DOHH2 (cell line): ENCODE measurements around the gene STT3B.

ENCODE experiments used
- H3F3A ChIP-seq: fragments of 200-600 bp; sonication (generic), shearing (Covaris generic); 2 replicates; pipeline ENCODE4 v1.6.0; 2016; ENCODE audit warnings: antibody characterized with exemption, mild to moderate bottlenecking; ENCODE audit not compliant: control insufficient read depth, insufficient read depth
- H3K27ac ChIP-seq: fragments of 200-600 bp; sonication (generic); 2 replicates; pipeline ENCODE4 v1.5.1; 2014; ENCODE audit warnings: low read depth, mild to moderate bottlenecking, low read length, moderate library complexity
- H3K27me3 ChIP-seq: fragments of 200-600 bp; sonication (generic); 2 replicates; pipeline ENCODE4 v1.6.1; 2014; ENCODE audit warnings: mild to moderate bottlenecking, low read length, mixed read lengths; ENCODE audit not compliant: control insufficient read depth
- H3K36me3 ChIP-seq: fragments of 200-600 bp; sonication (generic); 2 replicates; pipeline ENCODE4 v1.6.1; 2014; ENCODE audit warnings: mild to moderate bottlenecking, low read length, moderate library complexity, mixed read lengths; ENCODE audit not compliant: control insufficient read depth
- H3K4me1 ChIP-seq: fragments of 200-600 bp; sonication (generic); 2 replicates; pipeline ENCODE4 v1.6.1; 2014; ENCODE audit warnings: mild to moderate bottlenecking, low read length, mixed read lengths; ENCODE audit not compliant: control insufficient read depth
- H3K4me2 ChIP-seq: fragments of 200-600 bp; sonication (generic); 2 replicates; pipeline ENCODE4 v1.6.0; 2014; ENCODE audit warnings: mild to moderate bottlenecking, low read length, moderate library complexity
- H3K4me3 ChIP-seq: fragments of 200-600 bp; sonication (generic); 2 replicates; pipeline ENCODE4 v1.5.1; 2014; ENCODE audit warnings: mild to moderate bottlenecking, low read length, mixed read lengths
- H3K79me2 ChIP-seq: fragments of 200-600 bp; sonication (generic); 2 replicates; pipeline ENCODE4 v1.6.1; 2014; ENCODE audit warnings: mild to moderate bottlenecking, low read length, mixed read lengths; ENCODE audit not compliant: control insufficient read depth
- H3K9me2 ChIP-seq: fragments of 200-600 bp; sonication (generic); replicated peaks from 2 replicates; pipeline ENCODE4 v1.6.1; 2014; ENCODE audit warnings: mild to moderate bottlenecking, low read length, mixed read lengths; ENCODE audit not compliant: control insufficient read depth
- H3K9me3 ChIP-seq: fragments of 200-600 bp; sonication (generic); 2 replicates; pipeline ENCODE4 v1.6.1; 2014; ENCODE audit warnings: antibody characterized with exemption, low read length, mixed read lengths; ENCODE audit not compliant: control insufficient read depth, insufficient read depth
- H4K20me1 ChIP-seq: fragments of 200-600 bp; sonication (generic); 2 replicates; pipeline ENCODE4 v1.6.0; 2014; ENCODE audit warnings: low read depth, mild to moderate bottlenecking, antibody characterized with exemption, low read length, moderate library complexity; ENCODE audit not compliant: control insufficient read depth, insufficient read depth
- CTCF ChIP-seq: fragments of 200-600 bp; sonication (generic); IDR thresholded peaks from one replicate; pipeline ENCODE4 v1.5.1; 2014; ENCODE audit warnings: antibody characterized with exemption, mild to moderate bottlenecking, low read depth, low read length; ENCODE audit not compliant: poor library complexity, severe bottlenecking
- EZH2phosphoT487 ChIP-seq: fragments of 200-600 bp; sonication (generic); IDR thresholded peaks from 2 replicates; pipeline ENCODE4 v1.6.1; 2017; ENCODE audit warnings: borderline replicate concordance, mild to moderate bottlenecking, antibody characterized with exemption, low read length, moderate library complexity, mixed read lengths

STT3B gene

DNA sequence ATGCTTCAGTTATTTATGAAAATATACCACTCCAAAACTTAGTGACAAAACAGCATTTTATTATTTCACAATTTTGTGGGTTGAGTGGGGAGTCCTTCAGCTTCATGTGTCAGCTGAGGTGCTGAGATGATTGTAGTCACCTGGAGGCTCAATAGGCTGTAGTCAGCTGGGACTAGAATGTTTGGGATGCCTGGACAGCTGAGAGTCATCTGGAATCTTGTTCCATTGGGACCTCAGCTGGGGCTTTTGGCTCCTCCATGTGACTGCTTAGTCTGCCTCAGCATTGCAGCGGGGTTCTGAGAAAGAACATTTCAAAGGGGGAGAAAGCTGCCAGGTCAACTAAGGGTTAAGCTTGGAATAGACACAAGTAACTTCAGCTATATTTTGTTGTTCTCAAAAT lies 13.4 kb downstream of the STT3B start:
- Histone ChIP-seq H3K27me3 (no peaks in the 10 kb centered on the region), H3K9me2 (no peaks in the 10 kb centered on the region), H3K9me3 (no peaks in the 10 kb centered on the region), H3K4me2 (no peak overlapping the region), H3K4me3 (no peak overlapping the region), H3K79me2 (peaks cover 100% of the 10 kb centered on the region), H4K20me1 (peaks cover 24% of the 10 kb centered on the region), H3K4me1 (peaks cover 11% of the 10 kb centered on the region), H3K27ac (no peak overlapping the region), H3F3A (0 out of 2 replicates have a peak, but pooled peaks cover 3% of the 10 kb centered on the region), H3K36me3 (peaks cover 10% of the 10 kb centered on the region)
- TF ChIP-seq CTCF: no peak
- TF ChIP-seq EZH2phosphoT487: no peak

- H4K20me1 ChIP-seq: peaks cover 29% of the 10 kb centered on the region
Observed at GRCh38 chr3:31546725-31547124, 14.0 kb downstream of the STT3B start.

GRCh38 chr3:31550452-31551251 lies 17.9 kb downstream of the STT3B start:
- H3K27me3 ChIP-seq: no peaks in the 10 kb centered on the region
- H4K20me1 ChIP-seq: peaks cover 41% of the 10 kb centered on the region
- H3K79me2 ChIP-seq: peaks cover 100% of the 10 kb centered on the region
- H3K9me3 ChIP-seq: peaks cover 3% of the 10 kb centered on the region; the same call in 1 of the 2 replicates
- H3K36me3 ChIP-seq: peaks cover 20% of the 10 kb centered on the region
- TF ChIP-seq CTCF: peak; percentile 87
- TF ChIP-seq EZH2phosphoT487: no peak
- H3F3A ChIP-seq: 0 out of 2 replicates have a peak, but pooled peaks cover 3% of the 10 kb centered on the region
- no peak overlapping the region for H3K4me2 ChIP-seq
- H3K27ac ChIP-seq: no peak overlapping the region
- H3K9me2 ChIP-seq: no peaks in the 10 kb centered on the region
- peaks cover 10% of the 10 kb centered on the region for H3K4me1 ChIP-seq
- no peak overlapping the region for H3K4me3 ChIP-seq

More at GRCh38 chr3:31546725-31547124, 14.0 kb downstream of the STT3B start:
- Histone ChIP-seq H3K27me3 (no peaks in the 10 kb centered on the region), H3K36me3 (peaks cover 6% of the 10 kb centered on the region), H3K4me1 (peaks cover 11% of the 10 kb centered on the region), H3K27ac (no peak overlapping the region), H3K9me3 (peaks cover under 1% of the 10 kb centered on the region; the same call in 1 of the 2 replicates), H3K4me2 (no peak overlapping the region), H3K4me3 (no peak overlapping the region), H3K9me2 (no peaks in the 10 kb centered on the region), H3K79me2 (peaks cover 100% of the 10 kb centered on the region), H3F3A (0 out of 2 replicates have a peak, but pooled peaks cover 3% of the 10 kb centered on the region)
- TF ChIP-seq EZH2phosphoT487 (no peak), CTCF (no peak)
